ENCODE measurements around the gene COX19.

DNA sequence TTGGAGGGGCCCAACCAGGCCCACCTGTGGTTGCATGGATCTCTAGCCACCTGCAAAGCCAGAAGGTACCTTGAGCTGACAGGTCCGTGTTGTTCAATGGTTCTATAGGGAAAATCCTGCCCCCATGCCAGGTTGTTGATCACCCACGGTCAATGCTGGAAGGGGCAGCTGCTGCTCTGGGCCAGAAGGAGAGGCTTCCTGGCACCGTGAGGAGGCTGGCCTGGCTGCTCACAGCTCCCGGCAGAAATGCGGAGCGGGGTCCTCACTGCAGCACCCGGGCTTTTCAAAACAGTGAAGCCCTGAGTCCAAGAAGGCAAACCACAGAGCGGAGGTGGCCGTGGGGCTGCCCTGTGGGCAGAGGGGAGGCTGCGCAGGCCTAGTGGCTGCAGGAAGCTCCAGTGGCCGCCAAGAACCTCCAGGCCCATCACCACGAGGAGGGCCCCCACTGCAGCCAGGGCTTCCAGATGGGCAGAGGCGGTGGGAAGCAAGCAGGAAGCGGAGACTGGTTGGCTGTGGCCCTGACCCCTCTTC lies 44.0 kb upstream of the COX19 start:
- TF ChIP-seq, protein P1, sequence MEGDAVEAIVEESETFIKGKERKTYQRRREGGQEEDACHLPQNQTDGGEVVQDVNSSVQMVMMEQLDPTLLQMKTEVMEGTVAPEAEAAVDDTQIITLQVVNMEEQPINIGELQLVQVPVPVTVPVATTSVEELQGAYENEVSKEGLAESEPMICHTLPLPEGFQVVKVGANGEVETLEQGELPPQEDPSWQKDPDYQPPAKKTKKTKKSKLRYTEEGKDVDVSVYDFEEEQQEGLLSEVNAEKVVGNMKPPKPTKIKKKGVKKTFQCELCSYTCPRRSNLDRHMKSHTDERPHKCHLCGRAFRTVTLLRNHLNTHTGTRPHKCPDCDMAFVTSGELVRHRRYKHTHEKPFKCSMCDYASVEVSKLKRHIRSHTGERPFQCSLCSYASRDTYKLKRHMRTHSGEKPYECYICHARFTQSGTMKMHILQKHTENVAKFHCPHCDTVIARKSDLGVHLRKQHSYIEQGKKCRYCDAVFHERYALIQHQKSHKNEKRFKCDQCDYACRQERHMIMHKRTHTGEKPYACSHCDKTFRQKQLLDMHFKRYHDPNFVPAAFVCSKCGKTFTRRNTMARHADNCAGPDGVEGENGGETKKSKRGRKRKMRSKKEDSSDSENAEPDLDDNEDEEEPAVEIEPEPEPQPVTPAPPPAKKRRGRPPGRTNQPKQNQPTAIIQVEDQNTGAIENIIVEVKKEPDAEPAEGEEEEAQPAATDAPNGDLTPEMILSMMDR (IDR thresholded peaks at IDR 0.05; ENCODE audit: borderline replicate concordance, extremely low read depth, low read length, poor library complexity, severe bottlenecking), result no peak
- no peak for TF ChIP-seq EZH2 (IDR thresholded peaks at IDR 0.05; ENCODE audit: borderline replicate concordance, low read depth, low read length, severe bottlenecking)
